HG02588 (cell line): ENCODE results near the gene WDR74.
A peak's percentile ranks its signal among the peaks of the same experiment; 100 is the strongest.
"Not testable (repeated sequence)": the region's sequence is repeated elsewhere in the genome, so short reads cannot be mapped to it uniquely, and the experiment has no call there.

Experiments used
- ATAC-seq: cut with Tn5 transposase; IDR thresholded peaks from one replicate; pipeline ENCODE4 v1.9.1; 2021; ENCODE audit warnings: mild to moderate bottlenecking, moderate library complexity; ENCODE audit not compliant: unreplicated experiment

Gene WDR74

GRCh38 chr11:62860835-62861563 lies 21.6 kb upstream of the WDR74 start:
- no peak for ATAC-seq

- ATAC-seq, result not testable (repeated sequence)
These were observed 19.9 kb upstream of the WDR74 start for GRCh38 chr11:62859281-62859703.

- no peak for ATAC-seq
These were observed 18.8 kb upstream of the WDR74 start for GRCh38 chr11:62858201-62858600.

DNA sequence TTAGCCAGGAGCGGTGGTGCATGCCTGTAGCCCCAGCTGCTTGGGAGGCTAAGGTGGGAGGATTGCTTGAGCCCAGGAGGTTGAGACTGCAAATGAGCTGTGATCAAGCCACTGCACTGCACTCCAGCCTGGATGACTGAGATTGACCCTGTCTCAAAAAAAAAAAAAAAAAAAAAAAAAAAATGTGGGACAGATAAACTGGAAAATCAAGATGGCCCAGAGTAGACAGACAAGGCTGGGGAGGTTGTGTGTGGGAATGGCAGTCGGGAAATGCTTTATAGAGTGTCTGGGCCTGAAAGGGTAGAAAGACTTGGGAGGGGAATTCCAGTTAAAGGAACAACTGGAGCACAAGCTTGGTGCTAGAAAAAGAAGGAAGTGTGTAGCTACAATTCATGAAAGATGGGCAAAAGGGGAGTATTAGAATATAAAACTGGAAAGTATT lies 18.2 kb upstream of the WDR74 start:
- ATAC-seq, result no peak

DNA sequence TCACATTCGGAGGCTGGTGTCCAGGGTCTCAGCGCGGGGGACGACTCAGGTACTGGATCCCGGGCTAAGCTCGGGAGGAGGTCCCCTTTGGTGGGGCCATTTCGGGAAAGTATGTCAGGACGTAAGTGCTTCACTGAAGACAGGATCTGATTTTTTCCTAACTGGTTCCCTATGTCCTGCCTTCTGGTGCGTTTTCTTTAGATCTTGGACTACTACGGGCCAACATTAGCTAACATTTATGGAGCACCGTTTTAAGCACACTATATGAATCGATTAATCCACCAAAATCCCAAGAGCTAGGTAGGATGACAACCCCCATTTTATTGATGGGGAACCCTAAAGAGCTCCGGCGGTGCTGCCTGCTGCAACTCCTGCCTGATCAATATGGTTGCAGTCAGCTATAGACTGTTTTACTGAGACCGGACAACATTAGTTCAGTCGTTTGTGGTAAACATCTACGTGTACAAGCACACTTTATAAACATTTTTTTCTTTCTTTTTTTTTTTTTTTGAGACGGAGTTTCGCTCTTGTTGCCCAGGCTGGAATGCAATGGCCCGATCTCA lies 17.0 kb upstream of the WDR74 start:
- ATAC-seq, result no peak

GRCh38 chr11:62855571-62856332 lies 16.4 kb upstream of the WDR74 start:
- ATAC-seq, result peak; percentile 85

DNA sequence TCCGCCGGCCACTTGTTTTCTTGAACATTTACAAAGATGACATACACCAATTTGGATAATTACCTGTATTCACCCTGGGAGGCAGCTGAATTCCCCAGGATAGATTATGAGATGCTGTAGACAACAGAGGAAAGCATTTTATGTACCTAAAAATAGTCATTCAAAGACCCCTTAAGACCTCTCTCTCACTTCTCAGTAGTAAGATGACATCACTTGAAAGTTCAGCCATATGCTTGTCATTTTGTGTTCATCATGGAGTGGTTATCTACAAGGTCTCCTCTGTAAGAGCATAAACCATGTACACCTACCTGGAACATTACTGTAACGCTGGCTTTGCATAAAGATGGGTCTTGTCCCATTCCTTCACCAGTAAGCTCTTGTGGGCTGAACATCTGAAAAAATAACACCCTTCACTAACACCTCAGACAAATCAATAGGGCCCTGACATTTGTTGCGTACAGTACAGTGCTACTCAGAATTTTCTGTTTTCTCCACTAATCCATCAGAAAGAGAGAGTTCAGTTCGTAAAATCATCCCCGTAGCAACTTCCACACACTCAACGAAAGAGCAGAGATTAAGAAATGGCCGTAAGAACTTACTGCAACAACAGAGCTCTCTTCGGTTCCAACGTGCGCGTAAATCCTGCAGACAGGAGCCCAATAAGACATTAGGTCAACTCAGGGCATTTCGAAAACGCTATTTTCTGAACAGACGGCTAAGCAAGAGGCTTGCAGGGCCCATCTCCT lies 15.6 kb upstream of the WDR74 start:
- no peak for ATAC-seq

DNA sequence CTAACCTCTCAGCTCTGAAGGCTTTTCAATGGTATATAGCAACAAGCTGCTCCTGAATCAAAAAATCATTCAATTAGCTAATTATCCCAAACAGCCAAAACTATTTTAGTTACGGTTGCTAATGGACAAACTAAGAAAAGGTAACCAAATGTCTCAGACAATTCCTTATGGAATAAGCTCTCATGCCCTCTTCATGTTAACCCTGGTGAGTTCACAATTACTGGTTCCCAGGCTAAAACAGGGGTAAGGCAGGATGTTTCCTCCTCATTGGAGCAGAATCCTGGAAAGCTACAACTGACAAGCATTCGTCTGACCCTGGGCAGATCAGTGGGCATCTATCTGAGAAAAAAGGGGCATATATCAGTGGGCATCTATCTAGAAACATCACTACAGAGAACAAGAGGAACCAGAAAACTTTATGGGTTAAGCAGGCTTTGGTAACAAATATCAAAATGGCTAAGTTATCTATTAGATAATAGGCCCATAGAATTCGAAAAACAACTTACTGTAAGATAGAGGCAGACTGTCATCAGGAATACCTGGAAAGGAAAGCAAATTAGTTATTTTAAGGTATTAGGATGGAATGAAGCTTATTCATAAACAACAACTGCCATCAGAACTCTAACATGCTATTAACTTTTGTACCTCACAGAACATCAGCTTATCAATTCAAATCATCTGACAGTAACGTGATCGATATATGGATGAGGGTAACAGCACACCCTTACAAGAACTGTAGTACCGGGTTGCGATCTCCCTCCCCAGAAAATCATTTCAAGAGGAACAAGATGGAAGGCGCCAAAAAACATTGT lies 14.8 kb upstream of the WDR74 start:
- ATAC-seq, result no peak

DNA sequence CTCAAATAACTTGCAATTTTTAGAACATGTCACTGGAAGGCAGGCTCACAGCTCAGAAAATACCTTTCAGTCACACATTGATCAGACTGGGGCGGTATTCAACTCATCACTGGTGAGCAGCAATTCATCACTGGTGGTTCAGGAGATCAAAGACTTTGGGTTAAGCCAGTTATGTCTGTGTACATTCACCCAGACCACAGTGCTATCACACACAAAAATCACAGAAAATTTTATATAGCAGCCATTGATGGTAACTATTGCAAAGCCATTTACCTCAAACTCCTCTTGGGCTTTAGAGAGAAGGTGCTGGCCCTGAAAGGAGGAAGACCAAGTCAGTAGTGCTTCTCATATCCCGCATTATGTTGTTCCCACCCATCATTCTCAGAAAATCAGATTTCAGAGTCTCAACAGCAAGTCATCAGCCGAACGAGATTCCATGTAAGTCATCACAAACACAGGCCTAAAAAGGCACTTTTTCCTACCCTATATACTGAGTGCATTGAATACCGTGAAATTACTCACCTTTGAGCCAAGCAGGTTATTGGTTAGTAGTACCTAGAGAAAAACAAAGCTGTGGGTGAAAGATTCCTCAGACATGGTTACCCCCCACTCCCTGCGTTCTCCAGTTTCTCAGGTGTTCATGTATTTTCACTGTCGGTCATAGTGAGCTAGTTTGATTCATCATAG lies 14.0 kb upstream of the WDR74 start:
- no peak for ATAC-seq

DNA sequence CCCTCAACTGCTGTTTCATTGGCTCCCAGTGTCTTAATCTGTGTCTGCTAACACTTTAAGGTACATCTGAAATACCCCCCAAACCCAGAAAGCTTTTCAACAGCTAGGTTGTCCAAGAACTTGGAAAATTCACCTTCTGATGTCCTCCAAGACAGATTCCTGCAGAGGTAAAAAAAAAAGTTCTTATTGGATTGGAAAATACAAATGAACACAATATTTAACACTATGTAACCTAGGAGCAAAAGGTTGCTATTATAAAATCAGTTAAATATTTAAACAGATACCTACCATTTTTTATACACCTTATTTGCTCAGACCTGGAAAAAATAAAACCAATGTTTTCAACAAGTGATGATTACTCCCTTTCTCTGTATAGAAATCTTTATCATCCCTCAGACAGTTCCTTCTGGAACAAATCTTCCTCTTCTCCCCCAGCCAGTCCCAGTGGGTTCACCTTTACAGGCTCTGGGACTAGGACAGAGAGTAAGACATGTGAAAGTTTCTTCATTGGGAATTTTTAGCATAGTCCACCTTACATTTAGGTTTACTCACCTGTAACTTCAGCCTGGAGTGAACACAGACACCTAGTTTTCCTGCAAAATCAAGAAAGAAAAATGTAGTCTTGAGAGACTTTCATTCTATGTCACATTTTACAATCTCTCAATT lies 13.3 kb upstream of the WDR74 start:
- no peak for ATAC-seq

- no peak for ATAC-seq
These were observed 12.6 kb upstream of the WDR74 start for GRCh38 chr11:62851807-62852522.

DNA sequence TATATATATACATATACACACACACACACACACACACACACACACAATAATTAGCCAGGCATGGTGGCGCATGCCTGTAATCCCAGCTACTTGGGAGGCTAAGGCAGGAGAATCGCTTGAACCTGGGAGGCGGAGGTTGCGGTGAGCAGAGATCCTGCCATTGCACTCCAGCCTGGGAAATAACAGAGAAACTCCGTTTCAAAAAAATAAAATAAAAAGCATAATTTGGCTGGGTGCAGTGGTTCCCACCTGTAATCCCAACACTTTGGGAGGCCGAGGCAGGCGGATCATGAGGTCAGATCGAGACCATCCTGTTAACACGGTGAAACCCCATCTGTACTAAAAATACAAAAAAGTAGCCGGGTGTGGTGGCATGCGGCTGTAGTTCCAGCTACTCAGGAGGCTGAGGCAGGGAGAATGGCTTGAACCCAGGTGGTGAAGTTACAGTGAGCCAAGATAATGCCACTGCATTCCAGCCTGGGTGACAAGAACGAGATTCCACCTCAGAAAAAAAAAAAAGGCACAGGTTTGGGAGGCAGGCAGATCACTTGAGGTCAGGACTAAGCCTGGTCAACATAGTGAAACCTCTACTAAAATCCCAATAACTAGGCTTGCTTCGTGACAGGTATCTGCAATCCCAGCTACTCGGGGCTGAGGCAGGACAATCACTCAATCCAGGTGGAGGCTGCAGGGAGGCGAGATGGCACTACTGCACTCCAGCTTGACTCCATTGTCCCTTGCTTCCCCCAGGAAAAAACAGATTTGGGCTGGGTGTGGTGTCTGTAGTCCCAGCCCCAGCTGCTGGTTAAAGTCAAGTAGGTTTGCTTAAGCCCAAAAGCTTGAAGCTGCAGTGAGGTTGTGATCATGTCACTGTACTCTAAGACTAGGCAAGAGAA lies 11.8 kb upstream of the WDR74 start:
- ATAC-seq, result no peak

GRCh38 chr11:62847767-62848314 lies 8.5 kb upstream of the WDR74 start:
- no peak for ATAC-seq

GRCh38 chr11:62846177-62846576 lies 6.8 kb upstream of the WDR74 start:
- no peak for ATAC-seq

- ATAC-seq, result no peak
These were observed 4.8 kb upstream of the WDR74 start for GRCh38 chr11:62844154-62844553.

DNA sequence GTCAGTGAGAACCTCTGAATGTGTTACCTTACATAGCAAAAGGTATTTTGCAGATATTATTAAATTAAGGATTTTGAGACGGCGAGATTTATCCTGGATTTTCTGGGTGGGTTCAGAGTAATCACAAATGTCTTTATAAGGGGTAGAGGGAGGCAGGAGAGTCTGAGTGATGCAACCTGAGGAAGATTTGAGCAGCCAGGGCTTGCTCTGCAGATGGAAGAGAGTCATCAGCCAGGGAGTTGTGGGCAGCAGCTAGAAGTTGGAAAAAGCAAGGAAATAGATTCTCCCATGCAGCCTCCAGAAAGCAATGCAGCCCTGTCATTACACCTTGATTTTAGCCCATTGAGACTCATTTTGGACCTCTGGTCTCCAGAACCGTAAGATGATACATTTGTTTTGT lies 4.1 kb upstream of the WDR74 start:
- ATAC-seq, result no peak

- ATAC-seq, result not testable (repeated sequence)
These were observed 3.5 kb upstream of the WDR74 start for GRCh38 chr11:62842891-62843290.
